Right atrium auricular region (tissue), 2 donors: ENCODE measurements around the gene ROPN1. TPM values are rescaled to one million over a fixed set of nuclear protein-coding genes. Genes with fewer than 3 reads are reported as not detected.
"Not testable (repeated sequence)": the region's sequence is repeated elsewhere in the genome, so short reads cannot be mapped to it uniquely, and the experiment has no call there.

Experiments used
- DNase-seq: peaks from one replicate; pipeline ENCODE4 v3.0.0-alpha.2; 2019; ENCODE audit warnings: low spot score
- H3K27ac ChIP-seq, 2 donors: fragments of 200-600 bp; sonication (generic); 1 replicate in 1 of 2; 2 replicates in 1 of 2; pipeline ENCODE4 v1.5.1; 2016 to 2019
- H3K27me3 ChIP-seq, 2 donors: fragments of 200-600 bp; sonication (generic); one replicate each; pipeline versions ENCODE4 v1.5.1 to v1.6.0; 2017 to 2019
- H3K36me3 ChIP-seq: fragments of 200-600 bp; sonication (generic); one replicate; pipeline ENCODE4 v1.5.1; 2016
- H3K4me1 ChIP-seq, 2 donors: fragments of 200-600 bp; sonication (generic); one replicate each; pipeline versions ENCODE4 v1.5.1 to v1.6.0; 2017 to 2019
- H3K4me3 ChIP-seq, 2 donors: fragments of 200-600 bp; sonication (generic); 1 replicate in 1 of 2; 2 replicates in 1 of 2; pipeline ENCODE4 v1.5.1; 2017 to 2019; ENCODE audit warnings: mild to moderate bottlenecking in 1 of 2, moderate library complexity in 1 of 2
- H3K9me3 ChIP-seq, 2 donors: fragments of 200-600 bp; sonication (generic); one replicate each; pipeline ENCODE4 v1.5.1; 2019
- CTCF ChIP-seq, 2 donors: fragments of 200-600 bp; sonication (generic); IDR thresholded peaks; one replicate each; pipeline ENCODE4 v1.5.1; 2019; ENCODE audit warnings: antibody characterized with exemption in 2 of 2
- total RNA-seq, 2 donors: library from RNA; depleted of rRNA; stranded (reverse); fragments of >200 nt; gene quantifications; one replicate each; pipeline ENCODE4 v1.1.0, GENCODE V29; 2016

Gene ROPN1
- total RNA-seq, 2 donors from 2014 or later, result not detected

- peak overlapping the region; percentile 89 to 92 for H3K27ac ChIP-seq
- H3K36me3 ChIP-seq, result no peaks in the 10 kb centered on the region
- no peak for DNase-seq
- H3K9me3 ChIP-seq, result no peaks in the 10 kb centered on the region
- peak overlapping the region; percentile 60 to 84 for H3K4me3 ChIP-seq
- H3K27me3 ChIP-seq, result no peaks in the 10 kb centered on the region
- H3K4me1 ChIP-seq, result peaks cover 0 to 26% of the 10 kb centered on the region in 2 donors
- TF ChIP-seq CTCF (IDR thresholded peaks at IDR 0.05), result no peak
These were observed 42.3 kb upstream of the ROPN1 start for GRCh38 chr3:124034016-124034843.

- peak; percentile 8 to 10 for TF ChIP-seq CTCF (IDR thresholded peaks at IDR 0.05)
- Histone ChIP-seq H3K27ac (peak within 1 kb of the TSS; percentile 89 to 92), H3K4me3 (peak within 1 kb of the TSS; percentile 60 to 84), H3K9me3 (no peaks in the 10 kb centered on the region), H3K4me1 (peaks cover 0 to 22% of the 10 kb centered on the region in 2 donors), H3K36me3 (no peaks in the 10 kb centered on the region), H3K27me3 (no peaks in the 10 kb centered on the region)
- no peak for DNase-seq
These were observed 41.6 kb upstream of the ROPN1 start, which contains the start of gene KALRN for GRCh38 chr3:124033360-124034015. TSS of gene KALRN (plus strand) at chr3:124033369.

- peak overlapping the region; percentile 89 to 92 for H3K27ac ChIP-seq
- H3K36me3 ChIP-seq, result no peaks in the 10 kb centered on the region
- peak; percentile 73 to 88 for TF ChIP-seq CTCF (IDR thresholded peaks at IDR 0.05)
- peak overlapping the region; percentile 60 to 84 for H3K4me3 ChIP-seq
- H3K27me3 ChIP-seq, result no peaks in the 10 kb centered on the region
- peak; percentile 76 for DNase-seq
- no peaks in the 10 kb centered on the region for H3K9me3 ChIP-seq
- H3K4me1 ChIP-seq, result peaks cover 0 to 22% of the 10 kb centered on the region in 2 donors
These were observed 41.0 kb upstream of the ROPN1 start for GRCh38 chr3:124032881-124033359.

GRCh38 chr3:124032311-124032880 lies 40.5 kb upstream of the ROPN1 start:
- peaks cover 0 to 22% of the 10 kb centered on the region in 2 donors for H3K4me1 ChIP-seq
- no peaks in the 10 kb centered on the region for H3K9me3 ChIP-seq
- TF ChIP-seq CTCF (IDR thresholded peaks at IDR 0.05), result no peak
- peak overlapping the region; percentile 89 to 92 for H3K27ac ChIP-seq
- H3K36me3 ChIP-seq, result no peaks in the 10 kb centered on the region
- DNase-seq, result peak; percentile 61
- H3K27me3 ChIP-seq, result no peaks in the 10 kb centered on the region
- H3K4me3 ChIP-seq, result peak overlapping the region; percentile 60 to 84

GRCh38 chr3:124026516-124026915 lies 34.6 kb upstream of the ROPN1 start:
- Histone ChIP-seq H3K27me3 (no peaks in the 10 kb centered on the region), H3K36me3 (no peaks in the 10 kb centered on the region), H3K4me3 (no peak overlapping the region), H3K4me1 (no peaks in the 10 kb centered on the region), H3K9me3 (no peaks in the 10 kb centered on the region), H3K27ac (no peak overlapping the region)
- TF ChIP-seq CTCF (IDR thresholded peaks at IDR 0.05), result no peak
- no peak for DNase-seq

- H3K4me3 ChIP-seq, H3K9me3 ChIP-seq, H3K27ac ChIP-seq, DNase-seq, H3K4me1 ChIP-seq, H3K36me3 ChIP-seq, H3K27me3 ChIP-seq: not testable (repeated sequence)
These were observed 31.6 kb upstream of the ROPN1 start for GRCh38 chr3:124023531-124023930.
